NOMO-1 (cell line): ENCODE data around the gene ANKRD11.
"Not testable (repeated sequence)": the region's sequence is repeated elsewhere in the genome, so short reads cannot be mapped to it uniquely, and the experiment has no call there.

ENCODE experiments used
- DNase-seq, 2 experiments: peaks; one replicate each; lab custom pipeline; 2025; ENCODE audit not compliant: unreplicated experiment in 2 of 2; lab: John Stamatoyannopoulos, UW

Gene ANKRD11

DNA sequence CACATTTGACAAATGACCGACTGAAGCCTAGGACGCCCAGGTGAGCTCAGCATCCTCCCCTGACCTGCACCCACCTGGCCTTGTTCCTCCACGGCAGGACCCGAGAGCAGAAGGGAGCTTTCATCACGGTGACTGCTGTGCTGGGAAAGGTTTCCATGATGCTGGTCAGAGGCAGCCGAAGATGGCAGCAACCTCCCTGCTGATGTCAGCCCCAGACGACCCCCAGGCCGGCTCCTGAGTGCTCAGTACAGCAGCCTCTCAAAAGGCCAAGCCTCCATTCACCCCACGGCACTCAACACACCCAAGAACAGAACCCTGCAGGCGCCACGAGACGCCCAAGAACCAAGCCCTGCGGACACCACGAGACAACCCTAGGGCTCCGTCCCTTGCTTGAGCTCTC is 119.8 kb downstream of the ANKRD11 start:
- no peak for DNase-seq

GRCh38 chr16:89370081-89370511 is 120.3 kb downstream of the ANKRD11 start:
- DNase-seq, result no peak

DNA sequence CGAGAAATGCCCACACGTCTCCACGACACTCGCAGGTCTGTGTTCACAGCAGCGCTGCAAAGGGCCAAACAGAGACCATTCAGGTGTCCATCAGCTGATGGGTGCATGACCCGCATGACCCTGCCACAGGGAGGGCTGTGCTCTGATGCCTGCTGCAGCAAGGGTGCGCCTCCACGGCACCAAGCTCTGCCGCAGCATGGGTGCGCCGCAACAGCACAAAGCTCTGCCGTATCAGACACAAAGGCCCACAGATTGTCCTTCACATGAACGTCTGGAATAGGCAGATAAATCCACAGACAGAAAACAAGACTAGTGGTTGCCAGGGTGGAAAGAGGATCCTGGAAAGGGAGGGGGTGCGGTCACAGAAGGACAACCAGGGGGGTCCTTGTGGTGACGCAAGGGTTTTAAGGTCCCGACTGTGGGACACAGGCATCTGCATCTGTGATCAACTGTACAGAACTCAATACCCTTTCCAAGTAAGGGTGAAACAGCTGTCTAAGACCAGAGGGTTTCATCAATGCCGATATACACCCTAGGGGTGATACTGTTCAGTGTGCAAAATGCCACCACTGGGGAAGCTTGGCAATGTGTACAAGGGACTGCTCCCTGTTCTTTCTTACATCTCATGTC is 121.0 kb downstream of the ANKRD11 start:
- no peak for DNase-seq

DNA sequence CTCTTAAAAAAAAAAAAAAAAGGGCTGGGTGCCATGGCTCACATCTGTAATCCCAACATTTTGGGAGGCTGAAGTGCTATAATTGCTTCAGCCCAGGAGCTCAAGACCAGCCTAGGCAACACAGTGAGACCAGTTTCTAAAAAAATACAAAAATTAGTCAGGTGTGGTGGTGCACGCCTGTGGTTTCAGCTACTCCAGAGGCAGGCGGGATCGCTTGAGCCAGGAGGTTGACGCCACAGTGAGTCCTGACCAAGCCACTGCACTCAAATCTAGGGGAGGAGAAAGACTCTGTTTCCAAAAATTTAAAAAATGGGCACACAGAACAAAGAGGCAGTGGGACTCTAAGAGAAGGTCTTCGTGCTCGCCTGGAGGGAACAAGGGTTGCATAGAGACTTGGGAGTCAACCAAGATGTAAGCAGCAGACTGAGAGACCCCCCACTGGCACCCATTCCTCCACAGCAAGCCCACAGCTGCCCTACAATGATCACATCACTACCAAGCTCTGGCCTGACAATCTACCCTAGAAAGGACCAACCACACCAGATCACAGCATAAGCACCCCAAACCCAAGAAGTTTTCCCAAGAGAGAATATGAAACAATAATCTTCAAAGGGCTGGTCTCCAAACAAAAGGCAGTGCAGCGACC is 121.6 kb downstream of the ANKRD11 start:
- DNase-seq, result no peak

GRCh38 chr16:89367538-89367915 is 122.8 kb downstream of the ANKRD11 start:
- no peak for DNase-seq

- DNase-seq, result no peak
These were observed 123.5 kb downstream of the ANKRD11 start for GRCh38 chr16:89366561-89367537.

DNA sequence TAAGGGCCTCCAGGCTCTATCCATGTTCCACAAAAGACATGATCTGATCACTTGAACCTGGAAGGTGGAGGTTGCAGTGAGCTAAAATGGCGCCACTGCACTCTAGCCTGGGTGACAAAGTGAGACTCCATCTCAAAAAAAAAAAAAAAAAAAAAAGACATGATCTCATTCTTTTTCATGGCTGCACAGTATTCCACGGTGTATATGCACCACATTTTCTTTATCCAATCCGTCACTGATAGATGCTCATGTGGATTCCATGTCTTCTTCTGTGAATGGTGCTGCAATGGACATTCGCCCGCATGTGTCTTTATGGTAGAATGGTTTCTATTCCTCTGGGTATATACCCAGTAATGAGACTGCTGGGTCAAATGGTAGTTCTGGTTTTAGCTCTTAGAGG is 124.4 kb downstream of the ANKRD11 start:
- no peak for DNase-seq

DNA sequence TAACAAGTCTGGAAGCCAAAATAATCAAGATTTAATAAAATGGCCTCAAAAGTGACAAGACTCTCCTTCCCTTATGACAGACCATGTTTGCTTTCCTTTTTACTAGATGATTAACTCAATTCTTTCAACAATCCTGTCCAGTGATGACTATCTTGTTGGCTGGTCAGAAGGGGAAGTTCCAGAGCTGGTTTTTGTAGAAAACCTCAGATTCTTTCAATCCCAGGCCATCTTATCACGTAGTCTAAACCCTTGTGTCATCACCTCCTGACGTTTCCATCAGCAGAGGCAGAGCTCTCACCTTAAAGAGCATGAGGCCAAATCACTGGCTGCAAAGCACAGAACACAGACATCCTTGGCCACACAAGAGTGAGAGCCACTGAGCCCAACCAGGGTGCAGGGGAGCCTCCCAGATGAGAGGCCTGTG is 125.3 kb downstream of the ANKRD11 start:
- DNase-seq, result peak in 1 of 2 experiments; percentile 40

GRCh38 chr16:89364606-89365005 is 125.8 kb downstream of the ANKRD11 start:
- DNase-seq, result no peak

GRCh38 chr16:89363621-89364393 is 126.6 kb downstream of the ANKRD11 start:
- DNase-seq, result peak in 1 of 2 experiments; percentile 33

DNA sequence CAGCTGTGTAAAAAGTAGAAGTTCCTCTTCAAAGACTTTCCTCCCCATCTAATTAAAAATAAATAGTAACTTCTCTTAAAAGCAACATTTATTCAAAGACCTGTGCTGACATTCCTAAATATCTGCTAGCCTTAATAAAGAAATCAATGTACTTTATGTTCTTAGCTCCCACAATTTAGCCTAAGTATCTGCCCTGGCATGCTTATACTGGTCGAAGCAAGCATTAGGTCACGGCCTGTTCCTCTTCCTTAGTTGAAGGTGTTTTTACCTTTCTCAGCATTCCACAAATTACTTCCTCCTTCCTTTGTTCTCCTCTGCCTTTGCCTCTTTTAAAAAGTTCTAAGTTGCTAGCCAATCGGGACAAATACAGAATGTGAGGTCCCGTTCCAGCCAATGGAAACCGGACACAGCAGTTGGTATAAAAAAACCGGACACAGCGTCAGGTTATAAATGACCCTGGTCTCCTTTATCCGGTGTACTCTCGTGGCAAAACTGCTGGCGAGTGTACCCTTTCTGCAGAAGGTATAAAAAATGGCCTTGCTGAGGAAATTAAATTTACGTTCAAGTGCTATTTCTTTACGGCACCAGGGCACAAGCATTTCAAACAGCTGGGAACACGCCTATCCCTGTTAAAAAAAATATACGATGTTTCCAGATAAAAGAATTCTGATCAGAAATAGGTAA is 127.7 kb downstream of the ANKRD11 start:
- DNase-seq, result not testable (repeated sequence)

DNA sequence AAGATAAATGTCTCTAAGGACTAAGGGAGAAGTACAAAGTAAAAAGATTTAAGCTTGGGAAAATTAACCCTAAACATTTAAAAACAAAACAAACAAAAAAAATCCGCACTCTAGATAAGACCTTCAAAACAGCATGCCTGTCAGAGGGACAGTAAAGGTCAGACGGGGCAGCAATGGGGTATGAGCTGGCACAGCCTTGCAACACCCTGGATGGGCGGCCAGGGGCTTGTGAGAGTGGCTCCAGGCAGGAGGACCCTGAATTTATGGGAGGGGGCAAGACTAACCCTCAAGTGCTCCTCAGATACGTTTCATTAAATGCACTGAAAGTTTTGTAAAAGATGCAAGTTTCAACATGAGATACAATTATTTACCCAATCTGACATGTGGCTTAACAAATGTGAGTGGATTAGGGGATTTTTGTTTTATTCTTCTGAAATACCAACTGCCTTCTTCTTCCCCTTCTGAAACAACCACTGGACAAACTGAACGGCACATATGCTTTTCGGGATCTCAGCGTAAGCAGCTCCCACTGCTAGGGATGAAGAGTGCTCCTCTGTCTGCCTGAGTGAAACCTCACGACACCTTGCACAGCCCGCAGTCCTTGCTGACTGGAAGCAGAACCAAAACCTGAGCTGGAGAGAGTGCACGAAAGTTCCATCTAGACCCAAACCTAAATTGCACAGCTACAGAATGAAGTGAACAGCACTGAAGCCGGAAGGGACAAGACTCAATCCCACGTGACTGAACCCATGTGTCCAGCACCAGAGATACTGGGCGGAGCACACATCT is 128.4 kb downstream of the ANKRD11 start:
- no peak for DNase-seq

DNA sequence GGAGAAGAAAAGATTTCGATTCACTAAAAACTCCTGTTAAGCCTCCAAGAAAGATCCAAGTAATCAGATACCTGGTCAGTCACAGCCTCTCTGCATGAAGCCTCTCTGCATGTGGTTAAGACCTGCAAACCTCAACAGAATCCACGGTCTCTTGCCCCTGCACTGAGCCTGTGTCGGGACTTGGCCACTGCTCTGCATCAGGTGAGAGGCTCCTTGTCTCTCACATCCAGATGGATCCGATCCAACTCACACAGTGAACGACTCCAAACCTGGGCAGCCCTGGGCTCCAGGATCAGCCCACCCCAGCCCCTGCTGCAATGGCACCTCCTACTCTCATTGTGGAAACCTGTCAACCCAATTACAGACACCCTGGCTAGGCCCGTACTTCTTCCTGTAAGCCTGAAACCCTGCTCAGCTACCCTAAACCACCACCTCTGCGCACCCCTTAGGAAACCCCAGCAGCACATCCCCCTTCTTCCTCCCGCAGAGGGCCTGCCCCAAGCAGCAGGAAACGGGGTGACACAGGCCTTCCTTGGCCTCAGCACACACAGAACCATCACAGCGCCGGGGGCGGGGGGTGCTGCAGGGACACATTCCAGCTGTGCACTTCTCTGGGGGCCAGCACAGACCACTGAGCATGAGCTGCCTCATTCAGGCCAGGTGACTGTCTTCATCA is 129.5 kb downstream of the ANKRD11 start:
- no peak for DNase-seq

DNA sequence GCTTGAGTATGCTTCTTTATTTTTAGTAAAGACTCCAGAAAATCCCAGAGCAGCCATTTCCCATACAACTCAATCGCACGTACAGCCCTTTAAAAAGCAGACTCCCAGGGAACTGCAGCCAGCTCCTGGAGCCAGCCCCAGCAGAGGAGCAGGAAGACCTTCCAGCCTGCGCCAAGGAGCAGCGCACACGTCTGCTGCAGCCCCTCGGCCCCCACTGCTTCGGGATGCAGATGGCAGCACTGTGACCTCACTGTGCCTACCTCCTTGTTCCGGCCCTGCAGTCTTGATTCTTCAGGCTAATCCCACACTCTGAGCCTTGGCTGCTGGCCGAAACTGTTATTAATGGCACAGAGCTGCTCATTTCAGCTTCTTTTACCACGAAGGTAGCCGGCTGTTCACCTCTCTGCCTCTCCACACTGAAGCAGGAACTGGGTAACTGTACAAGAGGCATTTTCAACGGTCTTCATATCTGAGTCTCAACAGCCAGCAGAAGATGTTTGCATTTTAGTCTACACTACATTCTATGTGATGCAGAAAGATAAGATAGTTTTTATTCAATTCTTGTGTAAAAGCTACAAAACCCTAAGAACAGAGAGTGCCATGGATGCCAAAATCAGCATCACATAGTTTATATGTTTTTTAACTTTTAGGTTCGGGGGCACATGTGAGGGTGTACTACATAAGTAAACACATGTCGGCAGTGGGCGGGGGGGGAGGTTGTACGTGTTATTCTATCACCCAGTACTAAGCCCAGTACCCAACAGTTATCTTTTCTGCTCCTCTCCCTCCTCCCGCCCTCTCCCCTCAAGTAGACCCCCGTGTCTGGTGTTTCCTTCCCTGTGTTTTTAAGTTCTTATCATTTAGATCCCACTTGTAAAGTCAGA is 130.9 kb downstream of the ANKRD11 start:
- no peak for DNase-seq

GRCh38 chr16:89358030-89359005 is 132.0 kb downstream of the ANKRD11 start:
- no peak for DNase-seq

DNA sequence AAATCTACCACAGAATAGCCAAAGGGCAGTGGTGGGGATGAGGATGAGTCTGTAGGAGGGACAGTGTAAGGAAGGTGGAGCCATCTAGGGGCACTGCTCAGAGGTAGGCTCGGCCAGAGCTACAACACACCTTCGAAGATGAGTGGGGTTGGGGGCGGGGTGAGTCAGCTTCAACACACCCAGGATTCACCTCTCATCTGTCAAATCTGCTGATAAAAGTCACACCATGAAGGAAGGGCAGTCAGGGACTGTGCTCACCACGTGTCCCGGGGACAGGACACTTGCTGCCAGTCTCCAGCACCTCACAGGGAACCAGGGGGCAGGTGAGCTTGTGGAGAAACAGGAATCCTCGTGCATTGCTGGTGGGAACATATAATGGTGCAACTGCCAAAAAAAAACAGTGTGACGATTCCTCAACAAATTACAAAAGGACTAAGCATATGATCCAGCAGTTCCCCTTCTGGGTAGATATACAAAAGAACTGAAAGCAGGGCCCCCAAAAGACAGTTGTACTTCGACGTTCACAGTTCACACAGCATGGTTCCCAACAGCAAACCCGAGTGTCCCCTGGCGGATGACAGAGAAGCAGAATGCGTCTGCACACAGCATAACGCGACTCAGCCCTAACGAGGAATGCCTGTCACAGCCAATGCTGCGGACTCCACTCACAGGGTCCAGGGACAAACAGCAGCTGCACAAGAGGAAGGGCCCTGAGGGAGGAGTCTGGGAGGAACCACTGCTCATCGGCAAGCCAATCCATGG is 133.1 kb downstream of the ANKRD11 start:
- peak; percentile 45 to 62 for DNase-seq
